Nephron progenitor cell (in vitro differentiated cells): ENCODE data around the gene AP5M1.

Experiments used
- DNase-seq: peaks from one replicate; pipeline ENCODE4 v3.0.0; 2021
- H3K27ac Mint-ChIP-seq: 2 replicates; pipeline ENCODE4 v1.8.0; 2021; ENCODE audit warnings: mild to moderate bottlenecking, moderate library complexity, mixed read lengths
- H3K27me3 Mint-ChIP-seq: 2 replicates; pipeline ENCODE4 v1.8.0; 2021; ENCODE audit warnings: mild to moderate bottlenecking, low read depth, mixed read lengths; ENCODE audit not compliant: poor library complexity
- H3K36me3 Mint-ChIP-seq: 2 replicates; pipeline ENCODE4 v1.8.0; 2021; ENCODE audit warnings: low read depth, mixed read lengths
- H3K4me1 Mint-ChIP-seq: 2 replicates; pipeline ENCODE4 v1.8.0; 2021; ENCODE audit warnings: mixed read lengths
- H3K4me3 Mint-ChIP-seq: 2 replicates; pipeline ENCODE4 v1.8.0; 2021; ENCODE audit warnings: mild to moderate bottlenecking, moderate library complexity, mixed read lengths
- H3K9me3 Mint-ChIP-seq: 2 replicates; pipeline ENCODE4 v1.8.0; 2021; ENCODE audit warnings: mild to moderate bottlenecking, moderate library complexity, mixed read lengths
- CTCF ChIP-seq: fragments of 200-600 bp; sonication (generic); IDR thresholded peaks from 2 replicates; pipeline ENCODE4 v1.5.0; 2021; ENCODE audit warnings: antibody characterized with exemption

Gene AP5M1

DNA sequence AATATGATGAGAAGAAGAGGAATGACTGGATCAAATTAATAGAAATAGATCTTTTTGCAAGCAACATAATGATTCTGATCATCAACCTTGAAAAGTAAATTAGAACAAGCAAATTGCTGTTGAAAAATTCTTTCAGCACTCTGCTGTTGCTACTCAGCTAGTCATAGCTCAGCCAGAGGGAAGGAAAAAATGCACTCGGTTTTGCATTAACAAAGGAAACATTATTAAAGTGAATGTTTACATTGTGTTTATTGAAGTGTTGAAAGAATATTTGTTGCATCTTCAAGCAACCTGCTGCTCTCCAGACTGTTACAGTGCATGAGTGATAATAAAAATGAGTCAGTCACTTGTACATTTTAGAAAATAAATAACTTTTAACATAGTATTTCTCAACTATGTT lies 26.5 kb downstream of the AP5M1 start:
- H3K9me3 Mint-ChIP-seq, result no peaks in the 10 kb centered on the region
- no peak for DNase-seq
- TF ChIP-seq CTCF, result no peak
- H3K36me3 Mint-ChIP-seq, result no peaks in the 10 kb centered on the region
- H3K4me3 Mint-ChIP-seq, result no peak overlapping the region
- H3K27me3 Mint-ChIP-seq, result no peaks in the 10 kb centered on the region
- no peak overlapping the region for H3K27ac Mint-ChIP-seq
- H3K4me1 Mint-ChIP-seq, result peaks cover 13% of the 10 kb centered on the region

GRCh38 chr14:57297852-57298251 lies 29.1 kb downstream of the AP5M1 start:
- DNase-seq, result no peak
- no peak overlapping the region for H3K27ac Mint-ChIP-seq
- no peaks in the 10 kb centered on the region for H3K9me3 Mint-ChIP-seq
- H3K4me1 Mint-ChIP-seq, result no peaks in the 10 kb centered on the region
- TF ChIP-seq CTCF, result no peak
- H3K4me3 Mint-ChIP-seq, result no peak overlapping the region
- H3K36me3 Mint-ChIP-seq, result no peaks in the 10 kb centered on the region
- no peaks in the 10 kb centered on the region for H3K27me3 Mint-ChIP-seq

- Mint-ChIP-seq H3K27me3 (peaks cover 5% of the 10 kb centered on the region), H3K27ac (peak overlapping the region; percentile 36), H3K36me3 (no peaks in the 10 kb centered on the region), H3K4me1 (no peaks in the 10 kb centered on the region), H3K9me3 (no peaks in the 10 kb centered on the region), H3K4me3 (no peak overlapping the region)
- no peak for DNase-seq
- TF ChIP-seq CTCF, result no peak
Measured at GRCh38 chr14:57299511-57299910, 30.7 kb downstream of the AP5M1 start.

- DNase-seq, result no peak
- no peaks in the 10 kb centered on the region for H3K9me3 Mint-ChIP-seq
- H3K27ac Mint-ChIP-seq, result no peak overlapping the region
- TF ChIP-seq CTCF, result no peak
- H3K27me3 Mint-ChIP-seq, result peaks cover 5% of the 10 kb centered on the region
- no peaks in the 10 kb centered on the region for H3K4me1 Mint-ChIP-seq
- H3K4me3 Mint-ChIP-seq, result no peak overlapping the region
- H3K36me3 Mint-ChIP-seq, result no peaks in the 10 kb centered on the region
Measured at GRCh38 chr14:57302883-57303282, 34.1 kb downstream of the AP5M1 start.

DNA sequence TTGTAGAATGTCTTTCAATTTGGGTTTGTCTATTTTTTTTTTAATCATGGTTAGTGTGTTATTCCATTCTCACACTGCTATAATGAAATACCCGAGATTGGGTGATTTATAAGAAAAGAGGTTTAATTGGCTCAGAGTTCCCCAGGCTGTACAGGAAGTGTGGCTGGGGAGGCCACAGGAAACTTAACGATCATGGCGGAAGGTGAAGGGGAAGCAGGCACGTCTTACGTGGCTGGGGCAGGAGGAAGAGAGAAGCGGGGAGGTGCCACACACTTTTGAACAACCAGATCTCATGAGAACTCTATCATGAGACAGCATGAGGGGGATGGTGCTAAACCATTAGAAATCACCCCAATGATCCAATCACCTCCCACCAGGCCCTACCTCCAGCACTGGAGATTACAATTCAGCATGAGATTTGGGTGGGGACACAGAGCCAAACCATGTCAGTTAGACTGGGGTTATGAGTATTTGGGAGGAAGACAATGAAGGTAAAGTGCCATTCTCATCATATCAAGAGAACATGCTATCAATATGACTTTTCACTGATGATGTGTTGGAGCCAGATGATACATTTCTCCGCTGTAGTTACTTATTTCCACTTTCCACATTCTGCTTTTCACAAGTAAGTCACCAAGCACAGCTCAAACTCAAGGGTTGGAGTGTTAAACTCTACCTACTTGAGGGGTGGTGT lies 45.8 kb downstream of the AP5M1 start:
- H3K27me3 Mint-ChIP-seq, result no peaks in the 10 kb centered on the region
- H3K27ac Mint-ChIP-seq, result no peak overlapping the region

More for the DNA sequence above, 45.8 kb downstream of the AP5M1 start:
- no peak for DNase-seq
- Mint-ChIP-seq H3K36me3 (no peaks in the 10 kb centered on the region), H3K9me3 (peaks cover 6% of the 10 kb centered on the region), H3K4me1 (no peaks in the 10 kb centered on the region), H3K4me3 (no peak overlapping the region)
- TF ChIP-seq CTCF, result no peak
